CD4-positive, alpha-beta T cell treated with Interferon alpha-2 for 1 hour (primary cell): ENCODE data around the gene ALPP.
"Not testable (repeated sequence)": the region's sequence is repeated elsewhere in the genome, so short reads cannot be mapped to it uniquely, and the experiment has no call there.

Source experiments
- DNase-seq, 2 donors: peaks; one replicate each; pipeline ENCODE4 v3.0.0-alpha.2; 2020 to 2022

The ALPP gene

DNA sequence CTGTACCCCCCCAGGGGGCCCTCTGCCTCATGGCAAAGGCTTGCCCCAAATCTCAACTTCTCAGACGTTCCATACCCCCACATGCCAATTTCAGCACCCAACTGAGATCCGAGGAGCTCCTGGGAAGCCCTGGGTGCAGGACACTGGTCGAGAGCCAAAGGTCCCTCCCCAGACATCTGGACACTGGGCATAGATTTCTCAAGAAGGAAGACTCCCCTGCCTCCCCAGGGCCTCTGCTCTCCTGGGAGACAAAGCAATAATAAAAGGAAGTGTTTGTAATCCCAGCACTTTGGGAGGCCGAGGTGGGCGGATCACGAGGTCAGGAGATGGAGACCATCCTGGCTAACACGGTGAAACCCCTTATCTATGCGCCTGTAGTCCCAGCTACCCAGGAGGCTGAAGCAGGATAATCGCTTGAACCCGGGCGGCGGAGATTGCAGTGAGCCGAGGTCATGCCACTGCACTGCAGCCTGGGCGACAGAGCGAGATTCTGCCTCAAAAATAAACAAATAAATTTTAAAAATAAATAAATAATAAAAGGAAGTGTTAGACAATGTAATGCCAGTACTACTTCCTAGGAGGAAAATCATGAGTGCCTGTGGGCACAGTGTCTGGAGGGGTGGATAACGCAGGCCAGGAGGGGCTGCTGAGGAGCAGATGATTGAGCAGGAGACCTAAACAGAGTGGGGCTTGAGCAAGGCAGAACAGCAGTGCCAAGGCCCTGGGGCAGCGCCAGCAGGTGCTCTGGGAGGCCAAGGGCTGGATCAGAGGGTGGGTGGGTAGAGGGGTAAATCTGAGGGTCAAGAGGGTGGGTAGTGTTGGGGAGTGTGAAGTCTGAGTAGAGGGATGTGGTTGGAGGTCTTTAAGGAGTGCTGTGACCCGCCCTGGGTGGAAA, 4.0 kb downstream of the ALPP start:
- no peak for DNase-seq

DNA sequence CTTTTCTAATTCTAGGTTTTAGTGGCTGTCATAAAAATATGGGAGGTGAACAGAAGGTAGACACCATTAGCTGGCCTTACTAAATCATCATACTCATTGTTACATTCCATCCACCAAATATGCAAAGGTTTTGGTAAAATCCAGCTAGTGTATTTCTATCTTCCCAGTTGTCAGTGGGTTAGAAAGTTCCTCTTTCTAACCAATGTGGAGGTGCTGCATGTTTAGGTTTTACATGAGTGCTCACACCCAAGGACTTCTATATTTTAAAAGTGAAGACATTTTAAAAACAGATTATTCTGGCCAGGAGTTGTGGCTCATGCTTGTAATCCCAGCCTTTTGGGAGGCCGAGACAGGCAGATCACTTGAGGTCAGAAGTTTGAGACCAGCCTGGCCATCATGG, 5.9 kb downstream of the ALPP start:
- no peak for DNase-seq

DNA sequence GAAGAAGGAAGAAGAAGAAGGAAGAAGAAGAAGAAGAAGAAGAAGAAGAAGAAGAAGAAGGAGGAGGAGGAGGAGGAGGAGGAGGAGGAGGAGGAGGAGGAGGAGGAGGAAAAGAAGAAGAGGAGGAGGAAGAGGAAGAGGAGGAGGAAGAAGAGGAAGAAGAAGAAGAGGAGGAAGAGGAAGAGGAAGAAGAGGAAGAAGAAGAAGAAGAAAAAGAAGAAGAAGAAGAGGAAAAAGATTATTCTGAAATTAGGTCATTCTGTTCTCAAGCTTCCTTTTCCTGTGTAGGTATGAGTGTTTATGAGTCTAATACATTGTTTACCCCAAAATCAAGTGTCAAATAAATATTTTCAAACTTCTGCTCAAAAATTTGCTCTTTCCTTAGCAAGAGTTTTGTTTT, 6.5 kb downstream of the ALPP start:
- not testable (repeated sequence) for DNase-seq

DNA sequence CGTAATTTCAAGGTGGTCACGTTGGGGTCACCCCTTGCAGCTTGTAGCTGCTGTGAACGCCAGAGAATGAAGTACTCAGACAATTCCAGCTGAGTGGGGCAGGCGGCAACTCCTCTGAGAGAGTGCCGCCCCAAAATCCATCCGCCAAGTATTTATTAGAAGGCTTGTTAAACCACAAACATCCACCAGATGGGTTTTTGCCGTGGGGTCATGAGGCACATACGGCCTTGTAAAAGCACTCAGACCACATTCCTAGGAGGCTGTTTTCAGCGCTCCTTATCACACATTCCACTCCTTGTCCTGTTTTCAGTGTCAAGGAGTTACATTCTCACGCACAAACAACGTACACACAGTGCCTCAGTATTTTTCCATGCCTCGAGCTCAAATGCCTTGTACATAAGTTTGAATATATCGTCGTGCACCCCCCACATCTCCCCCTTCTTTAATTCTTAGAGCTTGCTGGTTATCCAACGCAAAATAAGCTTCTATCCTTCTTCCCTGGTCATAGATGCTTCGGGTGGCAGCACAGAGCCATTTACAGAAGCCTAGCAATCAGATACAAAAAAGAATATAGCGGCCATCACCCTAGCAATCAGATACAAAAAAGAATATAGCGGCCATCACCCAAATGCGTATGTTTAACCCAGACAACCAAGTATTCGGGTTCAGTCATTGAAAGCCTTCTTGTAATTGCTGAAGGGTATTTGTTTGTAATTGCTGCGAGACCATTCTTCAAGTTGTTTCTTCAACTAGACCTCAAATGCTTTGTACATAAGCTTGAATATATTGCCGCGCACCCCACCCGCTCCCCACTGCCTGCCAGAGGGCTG, 7.3 kb downstream of the ALPP start:
- DNase-seq, result no peak

DNA sequence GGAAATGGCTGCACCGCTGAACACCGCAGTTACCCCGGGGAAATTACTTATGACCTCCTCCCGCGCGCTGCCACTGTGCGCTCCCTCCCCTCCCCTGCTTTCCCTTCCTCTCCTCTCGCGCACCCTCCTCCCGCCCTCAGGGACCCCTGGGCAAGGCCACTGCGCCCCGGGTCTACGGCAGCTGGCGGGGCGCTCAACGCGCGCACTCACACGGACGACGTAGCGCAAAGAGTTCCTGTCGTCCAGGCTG, 7.9 kb downstream of the ALPP start:
- no peak for DNase-seq

DNA sequence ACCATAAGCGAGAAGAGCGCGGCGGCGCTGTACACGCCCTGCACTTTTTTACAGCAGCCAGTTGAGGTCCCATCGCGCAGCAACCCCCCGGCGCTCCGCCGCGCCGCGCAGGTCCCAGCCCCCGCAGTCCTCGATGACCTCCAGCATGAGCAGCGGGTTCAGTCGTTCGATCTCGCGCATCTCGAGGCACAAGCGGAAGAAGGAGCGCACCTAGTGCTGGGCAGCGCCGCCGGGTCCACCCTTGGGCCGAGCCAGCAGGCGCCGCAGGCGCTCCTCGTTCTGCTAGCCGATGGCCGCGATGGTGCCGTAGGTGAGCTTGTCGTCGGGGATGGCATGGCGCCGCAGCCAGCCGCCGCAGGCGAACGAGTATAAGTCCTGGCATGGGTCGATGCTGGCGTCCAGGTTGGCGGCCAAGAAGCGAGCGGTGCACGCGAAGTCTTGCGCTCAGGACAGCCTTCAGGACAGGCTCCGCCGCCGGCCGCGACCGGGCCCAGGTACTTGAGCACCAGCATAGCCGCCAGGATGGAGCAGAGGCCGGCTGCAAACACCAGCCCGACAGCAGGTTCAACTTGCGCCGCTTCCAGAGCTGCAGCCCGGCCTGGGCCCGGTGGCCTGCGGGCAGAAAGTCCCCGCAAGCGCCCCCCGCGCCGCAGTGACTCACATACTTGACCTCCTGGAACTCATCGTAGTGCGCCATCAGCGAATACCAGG, 8.3 kb downstream of the ALPP start:
- no peak for DNase-seq

DNA sequence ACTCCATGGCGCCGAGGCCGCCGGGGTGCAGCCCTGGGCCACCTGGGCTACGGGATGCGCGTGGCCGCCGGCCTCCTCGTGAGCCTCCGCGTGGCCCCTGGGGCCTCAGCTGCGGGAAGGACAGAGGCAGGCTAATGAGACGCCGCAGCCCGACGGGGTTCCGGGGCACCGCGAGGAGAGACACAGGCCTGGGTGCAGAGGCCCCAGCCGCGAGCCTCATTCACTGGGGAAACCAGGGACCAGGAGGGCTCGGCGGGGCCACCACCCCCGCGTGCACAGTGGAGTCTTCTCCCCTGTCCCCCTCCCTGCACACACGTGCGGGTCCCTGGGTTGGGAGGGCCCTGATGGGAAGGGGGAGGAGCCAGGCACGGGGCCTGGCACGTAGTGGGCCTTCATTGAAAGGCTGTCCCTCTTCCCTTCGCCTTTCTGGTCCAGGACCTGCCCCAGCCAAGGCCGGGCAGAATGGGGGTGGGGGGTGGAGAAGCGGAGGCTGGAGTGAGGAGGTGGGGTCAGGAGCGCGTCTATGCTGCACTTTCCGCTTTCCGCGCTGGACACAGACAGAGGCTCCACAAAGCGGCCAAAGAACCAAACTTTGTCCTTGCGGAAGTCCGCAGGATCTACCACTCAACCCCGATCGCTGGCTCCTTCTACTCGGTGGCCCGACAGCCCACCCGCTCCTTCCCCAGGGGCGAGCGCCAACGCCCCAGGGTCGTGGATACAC, 9.1 kb downstream of the ALPP start:
- DNase-seq, result no peak

DNA sequence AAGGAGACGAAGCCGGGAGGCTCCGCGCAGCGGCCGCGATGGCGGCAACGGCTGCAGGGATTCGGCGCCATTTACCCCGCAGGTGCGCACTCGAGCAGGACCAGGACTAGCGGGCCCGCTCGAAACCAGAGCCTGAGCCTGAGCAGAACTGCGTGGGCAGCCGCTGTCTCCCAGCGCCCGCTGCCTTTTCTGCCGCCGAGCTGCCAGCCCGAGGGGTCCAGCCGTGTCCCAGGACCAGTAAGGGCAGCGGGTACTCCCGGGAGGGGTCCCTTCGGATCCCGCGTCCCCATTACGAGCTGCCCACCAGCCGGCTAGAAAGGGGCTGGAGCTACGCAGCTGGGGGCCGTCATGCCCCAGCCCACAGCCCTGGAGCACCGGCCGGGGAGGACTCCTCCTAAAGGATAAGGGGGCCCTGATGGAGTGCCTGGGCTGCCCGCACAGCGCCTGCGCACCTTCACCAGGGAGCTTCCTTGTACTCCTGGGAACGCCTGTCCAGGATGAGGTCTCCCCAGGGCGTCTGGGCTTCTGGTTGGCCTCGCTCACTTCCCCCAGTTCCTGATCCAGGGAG, 9.9 kb downstream of the ALPP start:
- DNase-seq, result no peak

DNA sequence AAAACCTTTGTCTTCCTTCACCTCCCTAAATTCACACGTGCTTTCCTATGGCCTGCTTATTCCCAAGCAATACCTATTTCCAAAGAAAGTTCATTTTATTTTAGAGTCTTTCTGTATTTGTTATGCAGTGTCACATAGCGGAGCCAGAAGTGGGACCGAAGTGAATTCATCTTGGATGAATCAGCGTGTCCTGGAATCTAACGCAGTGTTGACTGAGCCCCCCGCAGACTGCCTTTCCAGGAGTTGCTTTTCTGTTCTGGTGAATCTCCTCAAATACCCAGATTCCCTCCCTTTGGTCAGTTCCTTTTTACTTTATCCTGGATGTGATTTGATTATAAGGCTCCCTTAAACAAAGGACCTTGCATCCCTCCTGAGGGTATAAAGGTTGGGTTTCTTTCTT, 10.8 kb downstream of the ALPP start:
- no peak for DNase-seq

DNA sequence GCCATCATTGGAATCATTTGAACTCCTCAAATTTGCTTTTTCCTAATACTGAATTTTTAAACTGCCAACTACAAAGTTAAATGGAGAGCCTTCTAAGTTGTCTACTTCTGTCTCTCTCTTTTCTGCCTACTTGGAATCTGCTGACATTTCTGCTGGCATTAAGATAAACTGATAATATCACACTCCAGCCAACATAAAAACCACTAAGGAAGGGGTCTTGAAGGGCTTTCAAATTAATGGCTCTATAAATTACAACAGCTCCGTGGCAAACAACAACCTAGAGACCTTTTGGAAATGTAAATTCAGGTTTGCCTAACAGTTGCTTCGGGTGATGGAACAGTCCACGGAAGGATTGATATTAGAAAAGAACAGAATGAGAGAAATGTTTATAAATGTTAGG, 12.1 kb downstream of the ALPP start:
- DNase-seq, result no peak

DNA sequence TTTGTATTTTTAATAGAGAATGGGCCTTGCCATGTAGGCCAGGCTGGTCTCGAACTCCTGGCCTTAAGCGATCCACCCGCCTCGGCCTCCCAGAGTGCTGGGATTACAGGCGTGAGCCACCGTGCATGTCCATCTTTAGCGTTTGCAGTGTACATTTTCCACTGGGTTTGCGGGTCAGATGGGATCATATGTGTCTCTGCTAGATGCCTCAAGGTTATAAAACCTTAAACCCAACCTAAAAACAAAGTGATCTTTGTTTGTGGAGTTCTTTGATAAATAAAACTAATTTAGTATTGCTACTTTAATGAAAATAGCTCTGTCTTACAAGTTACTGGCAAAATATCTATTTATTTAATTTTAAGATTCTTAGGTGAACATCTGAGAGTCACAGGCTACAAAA, 15.0 kb downstream of the ALPP start:
- no peak for DNase-seq

DNA sequence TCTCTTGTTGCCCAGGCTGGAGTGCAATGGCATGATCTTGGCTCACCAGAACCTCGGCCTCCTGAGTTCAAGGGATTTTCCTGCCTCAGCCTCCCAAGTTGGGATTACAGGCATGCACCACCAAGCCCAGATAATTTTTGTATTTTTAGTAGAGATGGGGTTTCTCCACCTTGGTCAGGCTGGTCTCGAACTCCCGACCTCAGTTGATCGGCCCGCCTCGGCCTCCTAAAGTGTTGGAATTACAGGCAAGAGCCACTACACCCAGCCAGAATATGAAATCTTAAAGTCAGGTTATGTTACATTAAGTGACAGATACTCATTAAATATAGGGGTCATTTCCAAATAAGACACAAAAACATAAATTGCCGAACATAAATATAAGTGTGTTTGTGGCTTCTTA, 15.9 kb downstream of the ALPP start:
- not testable (repeated sequence) for DNase-seq

DNA sequence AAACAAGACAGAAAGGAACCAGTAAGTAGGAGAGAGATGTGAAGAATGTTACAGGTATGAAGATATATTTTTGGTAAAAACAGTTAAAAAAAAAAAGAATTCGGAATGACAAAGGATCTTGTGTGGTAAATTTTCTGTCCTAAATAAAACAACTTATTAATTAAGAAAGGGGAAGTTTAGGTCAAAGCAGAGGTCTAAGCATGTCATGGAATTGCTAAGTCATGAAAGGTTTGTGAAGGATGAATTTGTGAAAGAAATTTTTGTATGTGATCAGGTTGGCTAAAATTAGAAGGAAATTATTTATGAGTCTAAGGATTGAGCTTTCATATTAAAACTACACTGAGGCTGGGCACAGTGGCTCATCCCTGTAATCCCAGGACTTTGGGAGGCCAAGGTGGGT, 17.0 kb downstream of the ALPP start:
- no peak for DNase-seq

DNA sequence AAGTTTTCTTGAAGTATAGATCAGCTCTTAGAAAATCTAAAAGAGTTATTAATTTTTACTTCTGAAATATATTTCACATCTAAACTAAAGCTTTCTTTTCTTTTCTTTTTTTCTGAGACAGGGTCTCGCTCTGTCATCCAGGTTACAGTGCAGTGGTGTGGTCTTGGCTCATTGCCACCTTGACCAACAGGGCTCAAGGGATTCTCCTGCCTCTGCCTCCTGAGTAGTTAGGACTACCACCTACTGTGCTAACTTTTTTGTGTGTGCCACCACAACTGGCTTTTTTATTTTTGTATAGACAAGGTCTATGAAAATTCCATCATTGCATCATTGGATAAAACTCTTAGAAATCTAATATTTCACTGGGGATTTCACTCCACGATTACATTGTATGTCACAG, 18.1 kb downstream of the ALPP start:
- no peak for DNase-seq

DNA sequence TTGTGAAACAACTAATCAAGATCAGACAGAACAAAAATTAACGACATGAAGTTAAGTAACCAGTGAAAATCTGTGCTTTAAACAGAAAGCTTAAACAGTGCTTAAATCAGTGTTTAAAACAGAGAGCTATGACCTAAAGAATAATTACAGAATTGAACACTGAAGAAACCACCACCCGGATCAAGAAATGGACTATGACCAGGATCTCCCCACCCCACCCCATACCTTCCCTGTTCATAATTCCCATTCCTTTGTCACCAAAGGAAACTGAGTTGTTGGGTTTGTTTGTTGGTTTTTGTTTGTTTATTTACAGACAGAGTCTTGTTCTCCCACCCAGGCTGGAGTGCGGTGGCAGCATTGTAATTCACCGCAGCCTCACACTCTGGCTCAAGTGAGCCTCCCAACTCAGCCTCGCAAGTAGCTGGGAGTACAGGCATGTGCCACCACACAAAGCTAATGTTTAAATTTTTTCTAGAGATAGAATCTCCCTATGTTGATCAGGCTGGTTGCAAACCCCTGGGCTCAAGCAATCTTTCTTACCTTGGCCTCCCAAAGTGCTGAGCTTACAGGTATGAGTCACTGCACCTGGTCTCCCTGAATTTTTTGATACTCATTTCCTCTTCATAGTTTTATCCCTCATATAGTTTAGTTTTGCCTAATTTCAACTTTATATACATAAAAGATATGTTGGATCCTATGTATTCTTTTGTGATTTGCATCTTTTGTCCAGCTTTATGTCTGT, 19.9 kb downstream of the ALPP start:
- DNase-seq, result no peak

DNA sequence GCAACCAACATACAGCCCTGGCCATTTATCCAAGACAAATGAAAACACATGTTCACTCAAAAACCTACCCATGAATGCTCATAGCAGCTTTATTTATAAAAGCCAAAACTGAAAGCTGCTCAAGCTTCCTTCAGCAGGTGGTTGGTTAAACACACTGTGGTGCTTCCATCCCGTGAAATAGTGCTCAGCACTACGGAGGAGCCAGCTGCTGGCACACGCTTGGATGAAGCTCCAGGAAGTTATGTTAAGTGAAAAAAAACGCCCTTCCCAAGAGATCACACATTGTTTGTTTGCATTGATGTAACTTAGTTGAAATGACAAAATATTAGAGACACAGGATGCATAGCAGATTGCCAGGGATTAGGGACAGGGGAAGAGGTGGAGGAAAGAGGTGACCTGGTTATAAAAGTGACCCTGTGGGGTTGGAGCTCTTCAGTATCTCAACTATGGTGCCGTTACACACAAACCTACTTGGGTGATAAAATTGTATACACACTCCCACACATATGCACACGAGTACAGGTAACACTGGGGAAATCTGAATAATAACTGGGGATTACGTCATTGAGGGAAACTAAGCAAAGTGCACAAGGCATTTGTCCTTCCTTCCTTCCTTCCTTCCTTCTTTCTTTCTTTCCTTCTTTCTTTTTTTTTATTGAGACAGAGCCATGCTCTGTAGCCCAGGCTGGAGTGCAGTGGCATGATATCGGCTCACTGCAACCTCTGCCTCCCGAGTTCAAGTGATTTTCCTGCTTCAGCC, 21.9 kb downstream of the ALPP start:
- DNase-seq, result no peak

DNA sequence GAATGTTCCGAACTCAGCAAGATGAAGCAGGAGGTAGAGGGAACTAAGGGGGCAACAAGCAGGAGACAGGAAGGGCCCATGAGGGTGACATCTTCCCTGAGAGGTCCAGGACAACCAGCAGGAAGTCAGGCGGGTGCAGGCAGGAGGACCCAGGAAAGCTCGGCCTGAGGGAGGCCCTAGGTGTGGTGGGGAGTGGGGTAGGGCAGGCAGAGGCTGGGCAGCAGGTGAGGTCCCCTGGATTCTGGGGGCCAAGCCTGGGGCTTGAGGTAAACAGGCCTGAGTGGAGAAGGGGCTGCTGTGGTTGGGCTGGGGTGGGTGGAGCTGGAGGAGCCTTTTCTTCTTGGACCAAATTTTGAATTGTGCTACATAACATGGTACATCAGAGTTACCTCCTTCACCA, 24.0 kb downstream of the ALPP start:
- no peak for DNase-seq

DNA sequence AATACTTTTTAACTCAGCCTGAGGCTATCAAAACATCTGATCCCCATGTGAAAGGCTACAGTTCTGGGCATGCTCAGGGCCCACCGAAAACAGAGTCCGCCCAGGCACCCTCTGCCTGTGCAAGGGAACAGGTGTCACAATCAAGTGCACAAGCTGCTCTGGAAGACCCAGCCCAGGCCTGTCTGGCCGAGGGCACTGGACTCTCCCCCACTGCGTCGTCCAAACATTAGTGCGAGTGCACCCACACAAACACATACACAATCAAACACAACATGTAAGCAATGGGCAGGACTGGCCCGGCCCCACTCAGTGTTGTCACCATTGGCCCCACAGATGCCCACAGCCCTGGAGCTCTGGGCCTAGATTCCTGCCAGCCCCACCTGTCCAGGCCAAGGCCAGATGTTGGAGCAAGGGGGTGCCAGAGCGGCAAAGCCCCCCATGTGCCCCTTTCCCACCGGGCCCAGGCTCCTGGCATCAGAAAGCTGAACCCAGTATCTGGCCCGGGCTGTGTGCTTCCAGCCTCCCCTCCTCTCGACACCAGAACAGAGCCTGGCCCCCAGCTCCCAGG, 27.5 kb downstream of the ALPP start:
- no peak for DNase-seq

DNA sequence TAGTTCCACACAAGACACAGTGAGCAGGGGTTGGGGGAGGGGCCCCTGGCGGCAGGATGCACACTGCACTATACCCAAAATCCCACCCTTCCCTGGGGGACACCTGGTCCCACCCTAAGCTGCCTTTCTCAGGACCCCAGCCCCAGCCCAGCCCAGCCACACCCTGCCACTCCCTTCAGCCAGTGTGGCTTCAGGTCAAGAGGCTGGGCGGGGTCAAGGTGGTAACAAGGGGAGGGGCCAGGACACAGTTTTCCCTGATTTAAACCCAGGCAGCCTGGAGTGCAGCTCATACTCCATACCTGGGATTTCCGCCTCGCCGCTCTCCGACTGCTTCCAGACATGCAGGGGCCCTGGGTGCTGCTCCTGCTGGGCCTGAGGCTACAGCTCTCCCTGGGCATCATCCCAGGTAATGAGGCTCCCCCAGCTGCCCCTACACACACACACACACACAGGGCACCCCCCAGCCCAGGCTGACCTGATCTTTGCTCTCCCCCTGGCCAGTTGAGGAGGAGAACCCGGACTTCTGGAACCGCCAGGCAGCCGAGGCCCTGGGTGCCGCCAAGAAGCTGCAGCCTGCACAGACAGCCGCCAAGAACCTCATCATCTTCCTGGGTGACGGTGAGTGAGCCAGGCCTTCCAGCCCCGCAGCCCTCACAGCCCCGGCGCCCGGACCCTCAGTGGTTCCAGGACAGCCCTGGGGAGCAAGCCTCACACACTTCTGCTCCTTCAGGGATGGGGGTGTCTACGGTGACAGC, 28.2 kb downstream of the ALPP start, which contains the start of gene ALPG:
TSS of gene ALPG (plus strand) at position 289 of the 755 bp plus-strand sequence. CDS start at position 340, 51 bp downstream.
- no peak for DNase-seq
